Measurements from ENCODE around the gene PI4KA.

DNA sequence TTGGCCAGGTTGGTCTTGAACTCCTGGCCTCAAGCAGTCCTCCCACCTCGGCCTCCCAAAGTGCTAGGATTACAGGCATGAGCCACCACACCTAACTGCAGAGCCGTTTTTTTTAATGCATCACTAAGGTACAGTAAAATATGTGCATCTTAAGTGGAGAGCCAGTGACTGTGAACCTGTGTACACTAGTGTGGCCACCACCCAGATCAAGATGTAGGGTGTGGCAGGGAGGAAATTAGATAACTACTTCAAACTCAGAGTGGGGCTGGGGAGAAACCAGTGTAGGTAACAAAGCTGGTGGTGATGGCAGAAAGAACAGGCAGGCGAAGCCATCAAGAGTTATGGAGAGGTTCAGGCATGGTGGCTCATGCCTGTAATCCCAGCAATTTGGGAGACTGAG is 14.6 kb upstream of the PI4KA start:
- TF ChIP-seq, protein P1, sequence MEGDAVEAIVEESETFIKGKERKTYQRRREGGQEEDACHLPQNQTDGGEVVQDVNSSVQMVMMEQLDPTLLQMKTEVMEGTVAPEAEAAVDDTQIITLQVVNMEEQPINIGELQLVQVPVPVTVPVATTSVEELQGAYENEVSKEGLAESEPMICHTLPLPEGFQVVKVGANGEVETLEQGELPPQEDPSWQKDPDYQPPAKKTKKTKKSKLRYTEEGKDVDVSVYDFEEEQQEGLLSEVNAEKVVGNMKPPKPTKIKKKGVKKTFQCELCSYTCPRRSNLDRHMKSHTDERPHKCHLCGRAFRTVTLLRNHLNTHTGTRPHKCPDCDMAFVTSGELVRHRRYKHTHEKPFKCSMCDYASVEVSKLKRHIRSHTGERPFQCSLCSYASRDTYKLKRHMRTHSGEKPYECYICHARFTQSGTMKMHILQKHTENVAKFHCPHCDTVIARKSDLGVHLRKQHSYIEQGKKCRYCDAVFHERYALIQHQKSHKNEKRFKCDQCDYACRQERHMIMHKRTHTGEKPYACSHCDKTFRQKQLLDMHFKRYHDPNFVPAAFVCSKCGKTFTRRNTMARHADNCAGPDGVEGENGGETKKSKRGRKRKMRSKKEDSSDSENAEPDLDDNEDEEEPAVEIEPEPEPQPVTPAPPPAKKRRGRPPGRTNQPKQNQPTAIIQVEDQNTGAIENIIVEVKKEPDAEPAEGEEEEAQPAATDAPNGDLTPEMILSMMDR (CRISPR knock-in tag; IDR thresholded peaks at IDR 0.05) = no peak
- no peak for TF ChIP-seq SP1 (IDR thresholded peaks at IDR 0.05)
- TF ChIP-seq SP1 (CRISPR knock-in tag; IDR thresholded peaks at IDR 0.05) = no peak
- no peak for TF ChIP-seq FOXM1 (CRISPR knock-in tag; IDR thresholded peaks at IDR 0.05)
- TF ChIP-seq ZNF263 (CRISPR knock-in tag; IDR thresholded peaks at IDR 0.05) = no peak
- TF ChIP-seq MED13 (CRISPR knock-in tag; IDR thresholded peaks at IDR 0.05) = no peak
- TF ChIP-seq ZKSCAN1 (IDR thresholded peaks at IDR 0.05; ENCODE audit: low read length) = no peak
- TF ChIP-seq DR1 (CRISPR knock-in tag; IDR thresholded peaks at IDR 0.05) = no peak
- no peak for TF ChIP-seq POLR2A (IDR thresholded peaks at IDR 0.05; ENCODE audit: insufficient read depth in 1 of 2, low read depth in 2 of 2, low read length in 2 of 2)
- no peak for TF ChIP-seq POLR2AphosphoS5 (IDR thresholded peaks at IDR 0.05; ENCODE audit: low read depth, low read length)
- no peak for TF ChIP-seq JUN (CRISPR knock-in tag; IDR thresholded peaks at IDR 0.05)
- no peak for TF ChIP-seq ZNF138 (CRISPR knock-in tag; IDR thresholded peaks at IDR 0.05; ENCODE audit: low read depth)

Measured in HepG2 (cell line).